Left renal pelvis (tissue), 4 donors: ENCODE results near the gene EMILIN1. TPM values are rescaled to one million over a fixed set of nuclear protein-coding genes. Genes with fewer than 3 reads are reported as not detected.
"Not testable (repeated sequence)": the region's sequence is repeated elsewhere in the genome, so short reads cannot be mapped to it uniquely, and the experiment has no call there.

ENCODE experiments used
- DNase-seq, 4 donors: peaks; one replicate each; pipeline ENCODE4 v3.0.0-alpha.2; 2013; ENCODE audit warnings: low read depth in 4 of 4, low spot score in 3 of 4
- polyA plus RNA-seq, 4 donors: library from polyadenylated mRNA; unstranded; fragments of 120-200 nt; gene quantifications; one replicate each; pipeline ENCODE4 v1.2.1, GENCODE V29; 2013; ENCODE audit not compliant: insufficient read length in 4 of 4

Gene EMILIN1
- polyA plus RNA-seq, 4 donors = 67.1 to 206 (median 91.1) TPM

DNA sequence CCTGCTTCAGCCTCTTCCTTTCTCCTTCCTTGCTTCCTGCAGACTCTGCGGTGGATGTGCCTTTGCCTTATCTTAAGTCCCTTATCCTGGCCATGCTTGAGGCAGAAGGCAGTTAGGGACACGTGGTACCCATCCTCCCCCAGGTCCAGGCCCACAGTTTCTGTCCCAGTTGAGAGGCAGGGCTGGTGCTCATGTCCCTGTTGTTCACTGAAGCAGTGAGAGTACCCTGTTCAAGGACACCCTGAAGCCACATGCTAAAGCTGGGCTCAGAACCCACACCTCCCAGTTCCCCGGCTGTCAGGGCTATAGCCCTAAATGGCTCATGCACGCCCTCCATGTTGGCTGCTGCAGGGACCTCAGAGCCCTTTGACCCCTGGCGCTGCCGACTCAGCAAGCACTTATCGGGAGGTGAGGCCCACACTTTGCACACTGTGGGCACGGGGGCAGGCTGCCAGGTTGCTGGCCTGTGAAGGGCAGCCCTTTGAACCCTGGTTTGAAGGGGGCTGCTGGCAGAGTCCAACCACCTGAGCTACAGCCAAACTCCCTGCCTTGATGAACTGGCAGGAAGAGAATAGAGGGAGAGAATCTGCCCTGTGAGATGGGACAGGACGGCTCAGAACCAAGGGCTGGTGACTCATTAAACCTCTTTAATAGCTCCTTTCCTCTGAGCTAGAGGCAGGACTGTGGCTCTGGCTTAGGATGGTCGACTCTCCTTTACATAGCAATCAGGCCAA is 14.4 kb downstream of the EMILIN1 start:
- DNase-seq = no peak

DNA sequence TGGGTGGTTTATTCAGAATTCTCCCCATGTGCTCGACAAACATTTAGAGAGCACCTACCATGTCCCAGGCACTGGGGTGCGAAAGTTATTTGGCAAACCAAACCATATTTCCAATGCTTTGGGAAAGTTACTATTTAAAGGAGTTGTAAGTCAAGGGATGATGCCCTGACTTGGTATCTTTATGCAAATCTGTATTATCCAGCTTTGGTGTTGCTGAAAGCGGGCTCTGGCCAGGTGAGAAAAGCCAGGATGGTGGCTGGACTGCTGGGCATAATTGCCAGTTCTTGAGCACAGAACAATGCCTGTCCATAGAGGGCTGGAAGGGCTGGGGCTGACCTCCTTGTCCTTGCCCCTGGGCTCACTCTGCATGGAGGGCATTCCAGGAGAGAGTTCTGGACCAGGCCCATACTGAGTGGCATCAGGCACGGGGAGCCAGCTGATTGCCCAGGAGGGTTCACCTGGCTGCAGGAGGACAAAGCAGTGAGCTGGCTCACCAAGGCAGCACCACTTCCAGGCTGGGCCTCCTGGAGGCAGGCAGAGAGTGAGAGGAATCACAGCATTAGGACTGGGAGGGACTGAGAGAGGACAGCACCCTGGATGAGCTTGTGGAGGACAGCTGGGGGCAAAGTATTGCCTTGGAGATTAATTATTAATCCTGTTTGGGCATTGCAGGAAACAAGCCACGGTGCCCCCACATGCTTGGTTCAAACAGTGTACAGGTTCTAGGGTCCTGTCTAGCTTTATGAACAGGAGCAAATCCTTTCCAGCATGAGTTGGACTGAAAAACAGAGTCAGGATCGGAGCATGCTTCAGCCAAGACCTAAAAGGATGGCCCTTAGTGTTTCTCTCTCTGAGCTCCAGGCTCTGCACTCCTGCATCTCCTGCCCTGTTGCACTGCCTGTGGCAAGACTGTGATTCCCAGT is 15.3 kb downstream of the EMILIN1 start:
- DNase-seq = no peak

DNA sequence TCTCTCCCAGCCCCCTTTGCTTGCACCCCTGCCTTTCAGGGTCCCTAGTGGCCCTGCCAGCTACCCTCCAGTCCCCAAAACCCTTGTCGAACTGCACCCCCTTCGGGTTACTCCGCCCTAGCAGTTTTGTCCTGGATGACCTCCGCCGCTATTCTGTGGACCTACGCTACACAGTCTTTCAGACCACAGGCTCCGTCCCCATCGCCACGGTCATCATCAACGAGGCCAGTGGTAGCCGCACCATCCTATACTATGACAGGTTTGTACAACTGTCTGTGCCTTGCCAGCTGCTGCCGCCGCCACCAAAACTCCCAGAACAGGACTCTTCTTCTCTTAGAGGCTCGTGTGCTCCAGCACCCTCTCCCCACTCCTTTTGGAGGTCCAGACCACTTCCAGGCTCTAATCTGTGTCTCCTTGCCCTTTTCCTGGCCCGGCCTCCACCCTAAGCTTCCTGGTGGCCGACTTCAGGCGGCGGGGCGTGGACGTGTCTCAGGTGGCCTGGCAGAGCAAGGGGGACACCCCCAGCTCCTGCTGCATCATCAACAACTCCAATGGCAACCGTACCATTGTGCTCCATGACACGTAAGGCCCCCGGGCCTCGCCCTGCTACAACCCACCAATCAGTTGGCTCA is 16.1 kb downstream of the EMILIN1 start:
- no peak for DNase-seq

DNA sequence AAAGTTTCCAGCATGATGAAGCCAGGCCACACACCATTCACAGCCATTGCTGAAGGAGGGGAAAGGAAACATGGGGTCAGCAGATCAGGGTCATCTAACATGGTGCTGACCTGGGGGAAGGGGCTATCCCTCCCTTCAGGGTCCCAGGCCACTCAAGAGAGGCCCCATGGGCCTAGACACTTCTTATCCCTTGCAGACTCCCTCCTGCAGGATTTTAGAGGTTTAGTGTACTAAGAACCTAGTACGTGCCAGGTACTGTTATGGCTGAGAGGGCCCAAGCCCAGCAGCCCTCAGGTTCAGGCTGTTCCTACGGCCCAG is 17.0 kb downstream of the EMILIN1 start:
- DNase-seq = no peak

DNA sequence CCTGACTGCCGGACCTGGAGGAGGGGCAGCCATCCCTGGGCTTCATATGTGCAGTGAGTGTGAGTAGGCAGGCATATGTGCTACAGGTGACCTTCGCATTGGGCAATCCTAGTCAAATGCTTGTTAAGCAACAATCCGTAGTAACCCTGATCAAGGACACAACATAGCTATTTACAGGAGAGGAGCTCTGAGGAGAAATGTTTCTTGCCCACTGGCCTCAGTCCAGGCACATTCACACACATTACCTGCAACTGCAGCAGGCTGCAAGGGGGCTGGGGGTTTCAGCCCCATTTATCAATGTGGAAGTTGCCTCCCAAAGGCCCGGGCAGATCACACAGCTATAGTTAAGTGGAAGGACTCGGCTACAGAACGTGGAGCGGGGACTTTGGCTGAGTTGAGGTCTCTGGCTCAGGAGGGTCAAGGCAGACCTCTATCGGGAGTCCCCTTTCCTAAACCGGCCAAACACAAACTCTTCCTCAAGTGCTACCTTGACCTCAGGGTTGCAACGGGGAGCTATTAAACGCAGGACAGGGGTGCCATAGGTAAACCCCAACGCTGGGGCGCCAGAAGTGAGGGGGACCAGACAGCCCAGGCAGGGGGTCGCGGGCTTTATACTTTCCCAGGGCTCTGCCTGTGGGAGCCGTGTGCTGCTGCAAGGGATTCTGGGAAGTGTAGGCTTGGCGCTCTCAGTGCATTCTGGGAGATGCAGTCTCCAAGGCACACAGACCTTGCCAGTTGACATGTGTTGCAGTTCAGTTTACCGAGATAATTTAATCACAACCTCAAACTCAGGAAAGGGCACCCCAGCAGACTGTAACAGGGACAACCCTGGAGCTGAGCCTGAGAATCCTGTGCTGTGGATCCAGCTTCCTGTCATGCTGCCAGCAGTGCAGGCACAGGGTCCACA is 17.6 kb downstream of the EMILIN1 start:
- DNase-seq = no peak

DNA sequence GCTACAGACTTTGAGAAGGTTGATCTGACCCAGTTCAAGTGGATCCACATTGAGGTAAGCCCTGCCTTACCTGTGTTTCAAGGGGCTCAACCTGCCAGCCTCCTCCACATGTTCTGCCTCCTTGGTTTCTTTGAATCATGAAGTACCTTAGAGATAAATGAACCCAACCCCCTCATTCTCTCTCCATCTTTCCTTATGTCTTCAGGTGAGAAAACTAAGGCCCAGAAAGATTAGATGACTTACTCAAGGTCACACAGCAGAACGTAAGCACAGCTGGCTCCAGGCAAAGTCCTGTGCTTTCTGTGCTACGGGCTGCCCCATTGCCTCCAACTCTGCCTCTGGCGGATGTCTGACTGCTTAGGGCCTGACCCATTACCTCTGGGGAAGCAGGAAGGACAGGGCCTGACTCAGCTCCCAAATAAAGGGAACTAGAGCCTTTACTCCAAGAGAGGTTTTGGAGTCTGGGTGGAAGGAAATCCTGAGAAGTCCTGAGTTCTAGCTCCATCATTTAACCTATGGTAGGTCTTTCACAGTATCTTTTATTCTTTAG is 18.4 kb downstream of the EMILIN1 start:
- DNase-seq = no peak

DNA sequence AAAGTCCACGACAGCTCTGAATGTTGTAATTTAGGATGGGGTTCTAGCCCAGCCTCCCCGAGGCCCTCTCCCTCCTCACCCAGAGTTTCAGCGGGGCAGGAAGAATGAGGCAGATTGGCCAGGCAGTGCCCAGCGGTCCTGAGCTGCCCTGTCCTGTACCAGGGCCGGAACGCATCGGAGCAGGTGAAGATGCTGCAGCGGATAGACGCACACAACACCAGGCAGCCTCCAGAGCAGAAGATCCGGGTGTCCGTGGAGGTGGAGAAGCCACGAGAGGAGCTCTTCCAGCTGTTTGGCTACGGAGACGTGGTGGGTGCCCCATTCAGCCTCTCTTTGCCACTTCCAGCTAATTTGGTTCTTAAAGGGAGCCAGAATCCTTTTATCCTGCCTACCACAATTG is 18.9 kb downstream of the EMILIN1 start:
- no peak for DNase-seq

DNA sequence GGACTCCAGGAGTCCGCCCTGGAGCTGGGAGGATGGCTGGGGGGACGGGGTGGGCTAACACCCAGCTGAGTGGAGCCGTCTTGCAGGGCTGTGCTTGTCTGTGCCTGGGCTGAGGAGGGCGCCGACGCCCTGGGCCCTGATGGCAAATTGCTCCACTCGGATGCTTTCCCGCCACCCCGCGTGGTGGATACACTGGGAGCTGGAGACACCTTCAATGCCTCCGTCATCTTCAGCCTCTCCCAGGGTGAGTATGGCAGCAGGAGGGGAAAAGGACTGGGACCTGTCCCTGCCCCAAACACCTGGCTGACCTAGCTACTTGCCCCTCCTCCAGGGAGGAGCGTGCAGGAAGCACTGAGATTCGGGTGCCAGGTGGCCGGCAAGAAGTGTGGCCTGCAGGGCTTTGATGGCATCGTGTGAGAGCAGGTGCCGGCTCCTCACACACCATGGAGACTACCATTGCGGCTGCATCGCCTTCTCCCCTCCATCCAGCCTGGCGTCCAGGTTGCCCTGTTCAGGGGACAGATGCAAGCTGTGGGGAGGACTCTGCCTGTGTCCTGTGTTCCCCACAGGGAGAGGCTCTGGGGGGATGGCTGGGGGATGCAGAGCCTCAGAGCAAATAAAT is 21.0 kb downstream of the EMILIN1 start:
- no peak for DNase-seq

DNA sequence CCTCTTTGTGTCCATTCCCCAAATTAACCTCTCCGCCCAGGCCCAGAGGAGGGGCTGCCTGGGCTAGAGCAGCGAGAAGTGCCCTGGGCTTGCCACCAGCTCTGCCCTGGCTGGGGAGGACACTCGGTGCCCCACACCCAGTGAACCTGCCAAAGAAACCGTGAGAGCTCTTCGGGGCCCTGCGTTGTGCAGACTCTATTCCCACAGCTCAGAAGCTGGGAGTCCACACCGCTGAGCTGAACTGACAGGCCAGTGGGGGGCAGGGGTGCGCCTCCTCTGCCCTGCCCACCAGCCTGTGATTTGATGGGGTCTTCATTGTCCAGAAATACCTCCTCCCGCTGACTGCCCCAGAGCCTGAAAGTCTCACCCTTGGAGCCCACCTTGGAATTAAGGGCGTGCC is 21.6 kb downstream of the EMILIN1 start:
- DNase-seq = no peak

DNA sequence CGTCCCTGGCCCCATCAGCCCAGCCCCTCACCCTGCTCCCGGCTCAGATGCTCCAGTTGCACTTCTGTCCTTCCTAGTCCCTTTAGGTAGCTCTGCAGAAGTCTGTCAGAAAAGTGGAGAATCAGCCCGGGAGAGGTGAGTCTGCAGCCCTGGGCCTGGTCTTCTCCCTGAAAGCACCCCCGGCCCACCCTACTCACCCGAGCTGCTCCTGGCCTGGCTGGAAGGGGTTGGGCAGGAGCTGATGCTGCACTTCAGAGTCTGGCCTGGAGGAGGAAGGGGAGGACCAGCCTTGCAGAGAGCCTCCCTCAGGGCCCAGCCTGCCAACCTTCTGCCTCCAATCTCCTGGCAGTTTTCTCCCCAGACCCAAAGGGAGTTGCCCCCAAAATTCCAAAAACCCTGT is 23.9 kb downstream of the EMILIN1 start:
- DNase-seq = no peak

DNA sequence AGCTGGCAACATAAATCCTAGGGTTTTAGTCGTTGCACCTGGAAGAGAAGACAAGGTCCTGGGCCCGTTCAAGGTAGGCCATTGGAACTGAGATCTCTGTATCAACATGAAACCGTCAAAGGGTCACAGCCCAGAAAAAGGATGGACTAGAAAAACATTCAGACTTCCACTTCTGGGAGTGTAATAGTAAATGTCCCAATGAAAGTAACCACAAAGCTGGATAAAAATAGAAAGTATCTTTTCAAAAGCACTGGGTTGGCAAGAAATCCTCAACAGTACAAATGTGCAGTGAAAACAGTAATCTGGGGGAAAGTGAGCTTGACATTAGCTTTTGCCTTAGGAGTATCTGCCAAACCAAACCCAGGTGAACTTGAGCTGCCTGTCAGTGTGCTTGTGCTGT is 27.6 kb downstream of the EMILIN1 start:
- no peak for DNase-seq

DNA sequence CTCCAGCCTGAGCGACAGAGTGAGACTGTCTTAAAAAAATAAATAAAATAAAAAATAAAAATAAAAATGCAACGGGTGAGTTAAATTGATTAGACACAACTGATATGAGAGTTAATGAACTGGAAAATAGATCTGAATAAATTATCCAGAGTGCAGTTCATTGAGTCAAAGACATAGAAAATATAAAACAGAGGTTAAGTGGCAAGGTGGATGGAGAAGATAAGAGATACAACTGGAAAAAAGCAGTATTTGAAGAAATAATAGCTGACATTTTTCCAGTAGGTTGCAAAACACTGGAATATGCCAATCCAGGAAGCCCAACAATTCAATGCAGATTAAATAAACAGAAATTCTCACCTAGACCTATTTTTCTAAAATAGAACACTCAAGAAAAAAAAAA is 29.8 kb downstream of the EMILIN1 start:
- DNase-seq = no peak

DNA sequence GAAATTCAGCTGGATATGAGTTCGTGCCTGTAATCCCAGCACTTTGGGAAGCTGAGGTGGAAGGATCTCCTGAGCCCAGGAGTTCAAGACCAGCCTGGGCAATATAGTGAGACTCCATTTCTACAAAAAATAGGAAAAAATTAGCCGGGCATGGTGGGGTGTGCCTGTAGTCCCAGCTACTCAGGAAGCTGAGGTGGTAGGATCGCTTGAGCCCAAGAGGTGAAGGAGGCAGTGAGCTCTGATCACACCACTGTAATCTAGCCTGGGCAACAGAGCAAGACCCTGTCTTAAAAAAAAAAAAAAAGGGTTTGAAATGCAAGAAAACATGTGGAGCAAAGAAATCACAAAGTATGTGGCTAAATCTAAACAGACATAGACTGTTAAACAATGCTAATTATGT is 30.7 kb downstream of the EMILIN1 start:
- no peak for DNase-seq

DNA sequence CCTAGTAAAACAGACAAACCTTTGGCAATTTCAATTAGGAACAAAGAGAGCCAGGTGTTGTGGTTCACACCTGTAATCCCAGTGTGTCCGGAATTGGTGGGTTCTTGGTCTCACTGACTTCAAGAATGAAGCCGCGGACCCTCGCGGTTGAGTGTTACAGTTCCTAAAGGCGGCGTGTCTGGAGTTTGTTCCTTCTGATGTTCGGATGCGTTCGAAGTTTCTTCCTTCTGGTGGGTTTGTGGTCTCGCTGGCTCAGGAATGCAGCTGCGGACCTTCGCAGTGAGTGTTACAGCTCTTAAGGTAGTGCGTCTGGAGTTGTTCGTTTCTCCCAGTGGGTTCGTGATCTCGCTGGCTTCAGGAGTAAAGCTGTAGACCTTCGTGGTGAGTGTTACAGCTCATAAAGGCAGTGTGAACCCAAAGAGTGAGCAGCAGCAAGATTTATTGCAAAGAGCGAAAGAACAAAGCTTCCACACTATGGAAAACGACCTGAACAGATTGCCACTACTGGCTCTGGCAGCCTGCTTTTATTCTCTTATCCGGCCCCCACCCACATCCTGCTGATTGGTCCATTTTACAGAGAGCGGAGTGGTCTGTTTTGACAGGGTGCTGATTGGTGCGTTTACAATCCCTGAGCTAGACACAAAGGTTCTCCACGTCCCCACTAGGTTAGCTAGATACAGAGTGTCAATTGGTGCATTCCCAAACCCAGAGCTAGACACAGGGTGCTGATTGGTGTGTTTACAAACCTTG is 32.4 kb downstream of the EMILIN1 start:
- DNase-seq = not testable (repeated sequence)

DNA sequence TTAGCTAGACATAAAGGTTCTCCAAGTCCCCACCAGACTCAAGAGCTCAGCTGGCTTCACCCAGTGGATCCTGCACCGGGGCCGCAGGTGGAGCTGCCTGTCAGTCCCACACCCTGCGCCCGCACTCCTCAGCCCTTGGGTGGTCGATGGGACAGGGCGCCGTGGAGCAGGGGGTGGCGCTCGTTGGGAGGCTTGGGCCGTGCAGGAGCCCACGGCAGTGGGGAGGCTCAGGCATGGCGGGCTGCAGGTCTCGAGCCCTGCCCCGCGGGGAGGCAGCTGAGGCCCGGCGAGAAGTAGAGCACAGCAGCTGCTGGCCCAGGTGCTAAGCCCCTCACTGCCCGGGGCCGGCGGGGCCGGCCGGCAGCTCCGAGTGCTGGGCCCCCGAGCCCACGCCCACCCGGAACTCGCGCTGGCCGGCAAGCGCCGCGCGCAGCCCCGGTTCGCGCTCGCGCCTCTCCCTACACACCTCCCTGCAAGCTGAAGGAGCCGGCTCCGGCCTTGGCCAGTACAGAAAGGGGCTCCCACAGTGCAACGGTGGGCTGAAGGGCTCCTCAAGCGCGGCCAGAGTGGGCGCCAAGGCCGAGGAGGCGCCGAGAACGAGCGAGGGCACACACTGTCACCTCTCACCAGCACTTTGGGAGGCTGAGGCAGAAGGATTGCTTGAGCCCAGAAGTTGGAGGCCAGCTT is 33.1 kb downstream of the EMILIN1 start:
- not testable (repeated sequence) for DNase-seq

DNA sequence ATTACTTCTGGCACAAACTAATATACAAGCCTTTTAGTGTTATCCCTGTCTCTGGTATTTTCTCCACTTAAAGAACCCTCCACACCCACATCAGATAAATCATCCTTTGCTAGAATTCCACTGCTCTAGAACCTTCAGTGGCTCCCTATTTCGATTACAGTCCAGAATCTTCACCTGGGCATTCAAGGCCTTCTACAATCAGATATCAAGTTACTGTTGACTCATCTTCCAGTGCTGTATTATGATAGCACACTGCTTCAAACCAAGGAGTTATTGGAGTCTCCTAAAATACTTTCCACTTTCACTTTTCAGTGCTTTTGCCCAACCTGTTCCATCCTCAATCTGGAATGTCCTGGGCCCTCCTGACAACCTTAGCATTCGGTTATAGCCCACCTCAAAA is 37.1 kb downstream of the EMILIN1 start:
- no peak for DNase-seq

DNA sequence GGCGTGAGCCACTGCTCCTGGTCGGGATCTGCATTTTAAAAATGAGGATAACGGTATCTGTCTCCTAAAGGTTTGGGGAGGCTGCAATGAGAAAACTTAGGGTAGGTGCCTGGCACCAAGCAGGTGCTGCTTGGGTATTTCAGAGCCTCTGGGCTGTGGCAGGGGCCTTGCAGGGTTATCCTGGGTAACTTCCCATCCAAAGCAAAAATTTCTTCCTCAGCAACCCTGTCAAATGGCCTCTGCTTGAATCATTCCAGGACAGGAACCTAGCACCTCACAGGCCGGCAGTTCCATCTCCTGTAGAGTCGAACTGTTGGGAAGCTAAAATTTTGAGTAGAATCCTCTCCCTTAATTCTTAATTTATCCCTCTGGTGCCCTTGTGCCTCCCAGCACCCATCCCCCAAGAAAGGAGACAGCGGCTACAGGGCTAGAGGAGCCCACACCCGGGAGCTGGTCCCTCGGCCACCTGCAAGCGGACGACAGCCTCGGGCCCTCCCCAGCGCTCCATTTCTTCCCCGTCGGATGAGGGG is 39.6 kb downstream of the EMILIN1 start:
- DNase-seq = no peak
